A673 (cell line): ENCODE measurements around the gene TBC1D4.

Experiments
- CTCF ChIP-seq: fragments of 300-800, 200-600 bp; sonication (generic); conservative IDR thresholded peaks from 2 replicates; pipeline ENCODE4 v1.5.1; 2017; ENCODE audit warnings: low read depth, mild to moderate bottlenecking, antibody characterized with exemption, low read length, moderate library complexity, mixed read lengths
- EZH2 ChIP-seq: fragments of 200-600 bp; sonication (generic); IDR thresholded peaks from 2 replicates; pipeline ENCODE4 v1.6.1; 2017; ENCODE audit warnings: borderline replicate concordance, low read depth, mild to moderate bottlenecking, mixed read lengths, antibody characterized with exemption, low read length; ENCODE audit not compliant: poor library complexity, severe bottlenecking

- no peak for TF ChIP-seq CTCF
- TF ChIP-seq EZH2, result no peak
Measured at GRCh38 chr13:75255653-75256052, 226.3 kb downstream of the TBC1D4 start.
